K562 (cell line): Measurements from ENCODE around the gene RNF150. TPM values are rescaled to one million over a fixed set of nuclear protein-coding genes. Genes with fewer than 3 reads are reported as not detected.

Experiments used
- ATAC-seq: fragments of 200-7000 bp; cut with Tn5 transposase; 3 replicates; pipeline ENCODE4 v1.9.1; 2020; ENCODE audit warnings: moderate library complexity
- BruUV-seq: library from RNA; stranded (reverse); fragments of 400-500 nt; replicated peaks from 2 replicates; lab custom pipeline; 2021; lab: Mats Ljungman, UMichigan
- CTCF ChIA-PET: fragments of 300-600 bp; formaldehyde crosslinking; extraction: SDS; loops from one replicate; lab custom pipeline; 2021; ENCODE audit warnings: low intra/inter-chr PET ratio; lab: Yijun Ruan, JAX
- POLR2A ChIA-PET: fragments of 300-600, 350-650 bp; sonication (Branson Sonifier 250); formaldehyde crosslinking; extraction: SDS; loops from one replicate; lab custom pipeline; 2021; ENCODE audit warnings: antibody characterized with exemption, inconsistent platforms; lab: Yijun Ruan, JAX
- DNase-seq, 4 experiments: peaks; one replicate each; pipeline versions ENCODE4 v3.0.0 to v3.0.0-alpha.2; 2011 to 2018; ENCODE audit warnings: low spot score in 3 of 4, mixed read lengths in 3 of 4; ENCODE audit errors: extremely low read depth in 1 of 4
- FAIRE-seq: peaks from 2 replicates; lab custom pipeline; 2011; peaks lifted over from hg19 to GRCh38; lab: Jason Lieb, UNC
- H2AFZ ChIP-seq: 2 replicates; pipeline ENCODE4 v1.6.0; 2011; ENCODE audit warnings: low read depth, low read length, control low read depth, inconsistent platforms
- H3K27ac ChIP-seq: fragments of 200-600 bp; 3 replicates; pipeline ENCODE4 v1.8.0; 2011; ENCODE audit warnings: low read depth, mild to moderate bottlenecking, control low read depth, inconsistent platforms, low read length, moderate library complexity, mixed read lengths; ENCODE audit errors: extremely low read depth
- H3K27me3 ChIP-seq, 2 experiments: fragments of 300-600 bp in 1 of 2; 2 replicates in 1 of 2; 3 replicates in 1 of 2; pipeline versions ENCODE4 v1.6.0 to v1.8.0; 2011; ENCODE audit warnings: inconsistent platforms in 2 of 2, low read length in 2 of 2, mild to moderate bottlenecking in 1 of 2, mixed read lengths in 1 of 2, moderate library complexity in 1 of 2; ENCODE audit not compliant: control insufficient read depth in 2 of 2, insufficient read depth in 2 of 2
- H3K36me3 ChIP-seq: fragments of 300-600 bp; 3 replicates; pipeline ENCODE4 v1.8.0; 2011; ENCODE audit warnings: mild to moderate bottlenecking, low read length, inconsistent platforms; ENCODE audit not compliant: control insufficient read depth, insufficient read depth
- H3K4me1 ChIP-seq, 2 experiments: fragments of 200-600 bp in 1 of 2; replicated peaks in 1 of 2; 2 replicates in 1 of 2; 3 replicates in 1 of 2; pipeline versions ENCODE4 v1.5.1 to v1.8.0; 2011; ENCODE audit warnings: inconsistent platforms in 2 of 2, low read length in 2 of 2, mild to moderate bottlenecking in 1 of 2, mixed read lengths in 1 of 2, moderate library complexity in 1 of 2; ENCODE audit not compliant: control insufficient read depth in 2 of 2, insufficient read depth in 2 of 2
- H3K4me2 ChIP-seq: 2 replicates; pipeline ENCODE4 v1.6.1; 2011; ENCODE audit warnings: low read length, control low read depth, inconsistent platforms, mixed read lengths; ENCODE audit not compliant: insufficient read depth
- H3K4me3 ChIP-seq: fragments of 200-600 bp; sonication (generic), shearing (Covaris generic); 2 replicates; pipeline ENCODE4 v1.5.1; 2016; ENCODE audit warnings: control low read depth, inconsistent platforms
- H3K79me2 ChIP-seq: fragments of 200-600 bp; 3 replicates; pipeline ENCODE4 v1.8.0; 2011; ENCODE audit warnings: low read length, inconsistent platforms; ENCODE audit not compliant: control insufficient read depth, insufficient read depth
- H3K9ac ChIP-seq, 2 experiments: 2 replicates each; pipeline versions ENCODE4 v1.6.0 to v1.6.1; 2011; ENCODE audit warnings: low read depth in 2 of 2, low read length in 2 of 2, control low read depth in 1 of 2, inconsistent platforms in 1 of 2, mild to moderate bottlenecking in 1 of 2, mixed read lengths in 1 of 2; ENCODE audit not compliant: insufficient read depth in 1 of 2
- H3K9me1 ChIP-seq: one replicate; pipeline ENCODE4 v1.6.0; 2011; ENCODE audit warnings: inconsistent platforms, mild to moderate bottlenecking, low read length, moderate library complexity; ENCODE audit not compliant: control insufficient read depth, insufficient read depth
- H3K9me3 ChIP-seq: replicated peaks from 2 replicates; pipeline ENCODE4 v1.5.1; 2011; ENCODE audit warnings: low read depth, low read length, inconsistent platforms; ENCODE audit not compliant: control insufficient read depth, insufficient read depth
- H4K20me1 ChIP-seq: replicated peaks from 2 replicates; pipeline ENCODE4 v1.6.1; 2011; ENCODE audit warnings: low read length, inconsistent platforms, mixed read lengths; ENCODE audit not compliant: control insufficient read depth, insufficient read depth
- ETV6 ChIP-seq, 3 experiments: fragments of 150-350 bp in 1 of 3; sonication (generic) in 1 of 3; formaldehyde crosslinking in 1 of 3; IDR thresholded peaks; 2 replicates each; pipeline versions ENCODE4 v1.6.1 to v1.8.0; 2014 to 2022; ENCODE audit warnings: borderline replicate concordance in 2 of 3, low read depth in 2 of 3, antibody characterized with exemption in 1 of 3, low read length in 1 of 3, mild to moderate bottlenecking in 1 of 3, missing genetic modification reagents in 1 of 3
- HNRNPLL ChIP-seq: fragments of 200-400 bp; formaldehyde crosslinking; IDR thresholded peaks from 2 replicates; pipeline ENCODE4 v1.6.1; 2017; ENCODE audit warnings: low read length, low read depth, mild to moderate bottlenecking; ENCODE audit not compliant: poor library complexity, severe bottlenecking
- NBN ChIP-seq: fragments of 450-650 bp; IDR thresholded peaks from 2 replicates; pipeline ENCODE4 v1.6.1; 2016; ENCODE audit warnings: low read depth, mild to moderate bottlenecking
- NUFIP1 ChIP-seq: fragments of 450-650 bp; IDR thresholded peaks from 2 replicates; pipeline ENCODE4 v1.6.1; 2018; ENCODE audit not compliant: partially characterized antibody
- RFX1 ChIP-seq: fragments of 450-650 bp; IDR thresholded peaks from 2 replicates; pipeline ENCODE4 v1.6.1; 2016; ENCODE audit warnings: mild to moderate bottlenecking, moderate library complexity
- RUNX1 ChIP-seq: sonication (generic); IDR thresholded peaks from 2 replicates; pipeline ENCODE4 v1.6.1; 2016; ENCODE audit warnings: antibody characterized with exemption, low read depth
- SIN3B ChIP-seq: fragments of 450-650 bp; IDR thresholded peaks from 2 replicates; pipeline ENCODE4 v1.6.1; 2017; ENCODE audit warnings: low read depth, mild to moderate bottlenecking, moderate library complexity
- SMARCE1 ChIP-seq: fragments of 450-650 bp; IDR thresholded peaks from 2 replicates; pipeline ENCODE4 v1.7.1; 2016; ENCODE audit warnings: mild to moderate bottlenecking
- ZNF717 ChIP-seq: fragments of 250-450 bp; sonication (Bioruptor Pico); IDR thresholded peaks from 2 replicates; pipeline ENCODE4 v1.5.0; 2021
- WGBS: fragments of 100-300 bp; shearing (Covaris generic); methylation state at CpG from one replicate; pipeline ENCODE4 v1.1.6; 2016; ENCODE audit warnings: low coverage, mixed read lengths; ENCODE audit not compliant: insufficient coverage; ENCODE audit errors: missing lambda C conversion rate; 5-methylcytosine and 5-hydroxymethylcytosine counted together
- in situ Hi-C: fragments of 300-500 bp; cut with MboI; formaldehyde crosslinking; loops from 4 replicates; pipeline ENCODE4 v1.15.0; 2018; ENCODE audit warnings: inconsistent platforms, mixed read lengths
- intact Hi-C: fragments of 100-400 bp; cut with micrococcal nuclease; formaldehyde crosslinking; loops from 2 replicates; pipeline ENCODE4 v1.14.2; 2022
- polyA plus RNA-seq, 8 experiments: library from polyadenylated mRNA; depleted of rRNA in 4 of 8; stranded (reverse) in 5 of 8; unstranded in 3 of 8; fragments of >200 nt; fragmentation: Nextera tagmentation in 2 of 8; fragmentation: Illumina TruSeq in 1 of 8; extraction: Ambion mirVana in 2 of 8; extraction: Trizol in 1 of 8; gene quantifications; 2 replicates each; pipeline versions ENCODE4 v1.2.1 to v1.2.3, GENCODE V29; 2011 to 2014; ENCODE audit warnings: inconsistent platforms in 1 of 8, missing spikeins in 1 of 8
- total RNA-seq, 7 experiments: library from RNA; depleted of rRNA in 6 of 7; stranded (reverse); fragments of >200 nt in 6 of 7; fragmentation: Illumina TruSeq in 2 of 7; extraction: Trizol in 2 of 7; gene quantifications; 2 replicates each; pipeline versions ENCODE4 v1.2.1 to v1.2.3, GENCODE V29; 2011 to 2021; ENCODE audit warnings: low replicate concordance in 1 of 7

Gene RNF150
- total and polyA plus RNA-seq, 9 of the 15 experiments (the other 6 are each of a cell fraction or from before 2014, with no cell fraction given) = 0.09 TPM; not detected in 8

DNA sequence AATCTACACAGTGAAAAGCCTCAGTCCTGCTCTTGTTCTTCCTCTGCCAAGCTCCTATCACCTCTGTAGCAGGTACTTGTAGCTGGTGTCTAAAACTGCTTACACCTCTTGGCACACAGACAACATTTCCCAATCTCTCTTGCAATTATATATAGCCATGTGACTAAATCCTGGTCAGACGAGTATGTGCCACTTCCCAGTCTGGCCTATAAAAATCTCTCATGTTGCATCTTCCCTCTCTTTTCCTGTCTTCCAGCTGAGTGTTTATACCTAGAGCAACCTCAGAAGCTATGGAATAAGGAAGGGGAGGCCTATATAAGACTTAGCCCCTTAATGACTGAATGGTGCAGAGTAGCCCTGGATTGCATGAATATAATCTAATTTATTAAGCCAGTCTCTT is 105.8 kb downstream of the RNF150 start:
- Histone ChIP-seq H3K27me3 (no peaks in the 10 kb centered on the region), H3K4me3 (no peak overlapping the region), H3K9me1 (no peaks in the 10 kb centered on the region), H3K36me3 (no peaks in the 10 kb centered on the region), H3K9me3 (no peaks in the 10 kb centered on the region), H3K79me2 (no peaks in the 10 kb centered on the region), H4K20me1 (no peaks in the 10 kb centered on the region), H3K4me1 (no peaks in the 10 kb centered on the region), H3K4me2 (no peak overlapping the region), H3K27ac (no peak overlapping the region), H3K9ac (no peak overlapping the region), H2AFZ (no peak overlapping the region)
- WGBS = 0% methylated on average over 1 of the region's 1 CpG
- FAIRE-seq (no peak), DNase-seq (no peak), ATAC-seq (no peak)
- TF ChIP-seq HNRNPLL (no peak), ZNF717 (CRISPR knock-in tag) (no peak), RFX1 (no peak), SIN3B (no peak), RUNX1 (no peak), NBN (no peak), SMARCE1 (no peak), ETV6 (IDR thresholded peaks at IDR 0.05; ENCODE audit: borderline replicate concordance in 1 of 2, low read depth in 2 of 2, low read length in 1 of 2) (no peak), ETV6 (CRISPR knock-in tag; IDR thresholded peaks at IDR 0.05; ENCODE audit: borderline replicate concordance) (no peak), NUFIP1 (no peak)
- intact Hi-C loops (no loop called here), in situ Hi-C loops (no loop called here)
- POLR2A ChIA-PET = interaction anchor here (1.4 kb wide), 1 partner anchor 16 kb away, joined by 4 read pairs; no protein-coding TSS in a partner anchor
- CTCF ChIA-PET = no interaction called here
- BruUV-seq = no TSS peak
